ENCODE data around the gene GOLGA8M.
"Not testable (repeated sequence)": the region's sequence is repeated elsewhere in the genome, so short reads cannot be mapped to it uniquely, and the experiment has no call there.

DNA sequence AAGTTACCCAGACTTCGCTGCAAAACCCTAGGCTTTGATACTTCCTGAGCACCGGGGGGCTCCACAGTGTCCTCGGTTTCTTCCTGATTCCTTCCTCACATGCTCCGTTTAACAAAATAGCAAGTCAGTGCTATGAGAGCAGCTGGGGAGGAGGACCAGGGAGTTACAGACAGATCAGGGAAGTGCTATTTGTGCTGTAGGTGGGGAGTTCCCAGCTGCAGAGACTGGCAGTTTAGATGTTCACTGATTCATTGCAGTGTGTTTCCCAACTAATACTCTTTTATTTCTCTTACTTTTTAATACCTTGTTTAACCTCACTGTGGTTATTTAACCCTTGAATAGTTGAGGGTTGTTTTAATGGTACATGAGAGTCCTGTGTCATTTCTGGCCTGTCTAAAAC lies 45.8 kb downstream of the GOLGA8M start:
- not testable (repeated sequence) for TF ChIP-seq POLR2A, POLR2AphosphoS5 (IDR thresholded peaks at IDR 0.05; ENCODE audit: low read depth, low read length)

Measured in GM12891 (cell line).